Fibroblast of lung (primary cell): ENCODE measurements around the gene MCHR2. TPM values are rescaled to one million over a fixed set of nuclear protein-coding genes. Genes with fewer than 3 reads are reported as not detected.

Experiments used
- DNase-seq, 2 donors: peaks; one replicate each; pipeline versions ENCODE4 v3.0.0 to v3.0.0-alpha.2; 2010; ENCODE audit warnings: low read depth in 2 of 2
- H2AFZ ChIP-seq: 2 replicates; pipeline ENCODE4 v1.5.1; 2012; ENCODE audit warnings: low read length, control low read depth, inconsistent platforms
- H3K27ac ChIP-seq: 2 replicates; pipeline ENCODE4 v1.5.1; 2011; ENCODE audit warnings: low read length, control low read depth; ENCODE audit not compliant: insufficient read depth
- H3K27me3 ChIP-seq: 2 replicates; pipeline ENCODE4 v1.5.1; 2011; ENCODE audit warnings: mild to moderate bottlenecking, low read length; ENCODE audit not compliant: control insufficient read depth, insufficient read depth
- H3K36me3 ChIP-seq: 2 replicates; pipeline ENCODE4 v1.5.1; 2011; ENCODE audit warnings: low read length; ENCODE audit not compliant: control insufficient read depth, insufficient read depth
- H3K4me1 ChIP-seq: 2 replicates; pipeline ENCODE4 v1.5.1; 2011; ENCODE audit warnings: low read length; ENCODE audit not compliant: control insufficient read depth, insufficient read depth; ENCODE audit errors: extremely low read depth
- H3K4me2 ChIP-seq: 2 replicates; pipeline ENCODE4 v1.5.1; 2011; ENCODE audit warnings: low read length, control low read depth; ENCODE audit not compliant: insufficient read depth; ENCODE audit errors: extremely low read depth
- H3K4me3 ChIP-seq, 4 experiments: fragments of 200-600 bp in 1 of 4; sonication (generic) in 1 of 4; replicated peaks in 1 of 4; 2 replicates each; pipeline ENCODE4 v1.5.1; 2011 to 2016; ENCODE audit warnings: low read length in 4 of 4, low read depth in 3 of 4, mild to moderate bottlenecking in 3 of 4, control low read depth in 2 of 4, inconsistent platforms in 1 of 4, mixed read lengths in 1 of 4; ENCODE audit not compliant: insufficient read depth in 1 of 4; ENCODE audit errors: control extremely low read depth in 1 of 4
- H3K79me2 ChIP-seq: 2 replicates; pipeline ENCODE4 v1.5.1; 2012; ENCODE audit warnings: mild to moderate bottlenecking, low read length, inconsistent platforms; ENCODE audit not compliant: control insufficient read depth, insufficient read depth
- H3K9ac ChIP-seq: 2 replicates; pipeline ENCODE4 v1.5.1; 2011; ENCODE audit warnings: mild to moderate bottlenecking, low read length, control low read depth; ENCODE audit not compliant: insufficient read depth
- H3K9me3 ChIP-seq: 2 replicates; pipeline ENCODE4 v1.5.1; 2012; ENCODE audit warnings: low read depth, low read length; ENCODE audit not compliant: control insufficient read depth, insufficient read depth
- H4K20me1 ChIP-seq: 2 replicates; pipeline ENCODE4 v1.5.1; 2011; ENCODE audit warnings: low read length; ENCODE audit not compliant: control insufficient read depth, insufficient read depth; ENCODE audit errors: extremely low read depth
- EZH2 ChIP-seq: IDR thresholded peaks from 2 replicates; pipeline ENCODE4 v1.5.1; 2012; ENCODE audit warnings: low read length, control low read depth, mild to moderate bottlenecking; ENCODE audit errors: missing control alignments
- polyA plus RNA-seq, 2 donors: library from polyadenylated mRNA; depleted of rRNA in 1 of 2; stranded (reverse) in 1 of 2; unstranded in 1 of 2; fragments of >200 nt; gene quantifications; 2 replicates each; pipeline ENCODE4 v1.2.1, GENCODE V29; 2011 to 2012; ENCODE audit warnings: missing spikeins in 1 of 2
- total RNA-seq: library from RNA; depleted of rRNA; stranded (reverse); fragments of >200 nt; gene quantifications from 2 replicates; pipeline ENCODE4 v1.2.1, GENCODE V29; 2014
- TF ChIP-seq, protein P1 (sequence below), 2 donors: IDR thresholded peaks in 1 of 2; conservative IDR thresholded peaks in 1 of 2; 1 replicate in 1 of 2; 2 replicates in 1 of 2; pipeline ENCODE4 v1.5.1; 2011 to 2012; ENCODE audit warnings: low read length in 2 of 2, control low read depth in 1 of 2, inconsistent platforms in 1 of 2, low read depth in 1 of 2, mild to moderate bottlenecking in 1 of 2

The MCHR2 gene
- total and polyA plus RNA-seq, 2 donors (not counting 1 experiment from before 2014, with no cell fraction given), result 0.03 TPM; not detected in 1

DNA sequence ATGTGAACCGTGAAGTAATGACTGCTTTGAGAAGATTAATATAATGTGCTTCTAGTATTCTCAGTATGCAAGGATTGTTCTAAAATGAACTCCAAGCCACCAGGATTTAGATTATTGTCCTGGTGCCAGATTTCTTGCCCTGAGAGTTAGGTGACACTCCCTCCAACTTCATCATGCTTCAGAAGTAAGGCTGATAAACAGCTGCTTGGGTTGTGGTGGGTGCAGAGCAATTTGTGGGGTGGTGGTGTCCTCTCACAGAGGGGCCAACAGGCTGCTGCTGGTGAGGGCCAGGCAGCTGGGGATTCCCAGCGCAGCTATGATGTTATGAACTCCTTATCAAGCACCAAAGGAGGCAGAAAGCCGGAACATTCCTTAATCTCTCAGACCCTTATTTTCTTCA is 114.6 kb downstream of the MCHR2 start:
- no peak for DNase-seq
- Histone ChIP-seq H2AFZ (no peak overlapping the region), H3K79me2 (no peaks in the 10 kb centered on the region), H3K27me3 (no peaks in the 10 kb centered on the region), H4K20me1 (no peaks in the 10 kb centered on the region), H3K27ac (no peak overlapping the region), H3K4me2 (no peak overlapping the region), H3K36me3 (no peaks in the 10 kb centered on the region), H3K4me3 (no peak overlapping the region), H3K9ac (no peak overlapping the region), H3K4me1 (no peaks in the 10 kb centered on the region), H3K9me3 (no peaks in the 10 kb centered on the region)
- no peak for TF ChIP-seq EZH2
- TF ChIP-seq, protein P1, sequence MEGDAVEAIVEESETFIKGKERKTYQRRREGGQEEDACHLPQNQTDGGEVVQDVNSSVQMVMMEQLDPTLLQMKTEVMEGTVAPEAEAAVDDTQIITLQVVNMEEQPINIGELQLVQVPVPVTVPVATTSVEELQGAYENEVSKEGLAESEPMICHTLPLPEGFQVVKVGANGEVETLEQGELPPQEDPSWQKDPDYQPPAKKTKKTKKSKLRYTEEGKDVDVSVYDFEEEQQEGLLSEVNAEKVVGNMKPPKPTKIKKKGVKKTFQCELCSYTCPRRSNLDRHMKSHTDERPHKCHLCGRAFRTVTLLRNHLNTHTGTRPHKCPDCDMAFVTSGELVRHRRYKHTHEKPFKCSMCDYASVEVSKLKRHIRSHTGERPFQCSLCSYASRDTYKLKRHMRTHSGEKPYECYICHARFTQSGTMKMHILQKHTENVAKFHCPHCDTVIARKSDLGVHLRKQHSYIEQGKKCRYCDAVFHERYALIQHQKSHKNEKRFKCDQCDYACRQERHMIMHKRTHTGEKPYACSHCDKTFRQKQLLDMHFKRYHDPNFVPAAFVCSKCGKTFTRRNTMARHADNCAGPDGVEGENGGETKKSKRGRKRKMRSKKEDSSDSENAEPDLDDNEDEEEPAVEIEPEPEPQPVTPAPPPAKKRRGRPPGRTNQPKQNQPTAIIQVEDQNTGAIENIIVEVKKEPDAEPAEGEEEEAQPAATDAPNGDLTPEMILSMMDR (conservative IDR thresholded peaks at IDR 0.05 in 1 of 2, IDR thresholded peaks at IDR 0.05 in 1 of 2; ENCODE audit: low read depth in 1 of 2, low read length in 2 of 2), result no peak

DNA sequence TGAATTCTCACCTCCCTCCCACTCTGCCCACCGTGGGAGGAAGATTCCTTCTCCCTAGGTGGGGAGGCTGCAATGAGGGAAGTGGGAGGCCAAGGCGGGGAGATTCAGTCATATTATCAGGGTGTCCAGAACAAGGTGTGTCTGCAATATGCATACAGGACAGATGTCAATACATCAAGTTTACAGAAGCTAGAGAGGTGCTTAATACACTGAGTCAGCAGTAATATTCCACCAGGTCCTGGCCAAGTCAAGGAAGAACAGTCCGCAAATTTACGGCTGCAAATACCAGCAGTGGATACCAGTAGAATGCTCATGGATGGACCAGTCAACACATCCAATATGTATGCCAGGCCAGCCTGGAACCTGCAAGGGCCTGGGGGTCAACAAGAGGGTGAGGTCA is 119.0 kb downstream of the MCHR2 start:
- no peak for TF ChIP-seq EZH2
- TF ChIP-seq, protein P1 (conservative IDR thresholded peaks at IDR 0.05 in 1 of 2, IDR thresholded peaks at IDR 0.05 in 1 of 2; ENCODE audit: low read depth in 1 of 2, low read length in 2 of 2), result no peak
- no peaks in the 10 kb centered on the region for H3K9me3 ChIP-seq
- no peak for DNase-seq
- no peak overlapping the region for H2AFZ ChIP-seq
- H3K27ac ChIP-seq, result no peak overlapping the region
- no peaks in the 10 kb centered on the region for H3K79me2 ChIP-seq
- no peak overlapping the region for H3K4me2 ChIP-seq
- no peaks in the 10 kb centered on the region for H3K4me1 ChIP-seq
- no peak overlapping the region for H3K9ac ChIP-seq
- no peaks in the 10 kb centered on the region for H4K20me1 ChIP-seq
- no peak overlapping the region for H3K4me3 ChIP-seq
- H3K27me3 ChIP-seq, result no peaks in the 10 kb centered on the region
- H3K36me3 ChIP-seq, result no peaks in the 10 kb centered on the region

DNA sequence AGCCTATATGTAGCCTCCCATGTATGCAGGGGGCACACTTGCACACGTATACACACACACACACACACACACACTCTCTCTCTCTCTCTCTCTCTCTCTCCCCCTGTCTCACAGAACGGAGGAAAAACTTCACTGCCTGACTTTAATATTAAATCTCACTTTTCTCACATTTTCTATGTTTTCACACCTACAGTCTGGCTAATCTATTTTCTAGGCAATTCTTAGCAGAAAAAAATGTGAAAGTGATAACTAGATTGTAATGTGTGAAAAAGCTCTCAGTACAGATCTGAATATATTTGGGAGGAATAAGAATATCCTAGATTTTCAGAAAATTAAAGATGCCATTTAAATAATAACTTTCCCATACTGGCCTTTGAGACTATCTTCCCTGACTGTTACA is 120.9 kb downstream of the MCHR2 start:
- Histone ChIP-seq H3K4me3 (no peak overlapping the region), H4K20me1 (no peaks in the 10 kb centered on the region), H3K9me3 (no peaks in the 10 kb centered on the region), H3K79me2 (no peaks in the 10 kb centered on the region), H3K4me2 (no peak overlapping the region), H3K27ac (no peak overlapping the region), H3K36me3 (no peaks in the 10 kb centered on the region), H3K9ac (no peak overlapping the region), H3K4me1 (no peaks in the 10 kb centered on the region), H3K27me3 (peaks cover 5% of the 10 kb centered on the region), H2AFZ (no peak overlapping the region)
- TF ChIP-seq, protein P1 (conservative IDR thresholded peaks at IDR 0.05 in 1 of 2, IDR thresholded peaks at IDR 0.05 in 1 of 2; ENCODE audit: low read depth in 1 of 2, low read length in 2 of 2), result no peak
- TF ChIP-seq EZH2, result no peak
- DNase-seq, result no peak
